Putamen (tissue), 1 donor: ENCODE data around the gene FZD7.

Source experiments
- DNase-seq: peaks from one replicate; pipeline ENCODE4 v3.0.0-alpha.2; 2016; ENCODE audit warnings: low spot score

FZD7 gene

GRCh38 chr2:202033317-202034248, at the start of gene FZD7:
Gene FZD7 (plus strand): TSS chr2:202033855. CDS start chr2:202034648, 793 bp downstream.
- DNase-seq: peak; percentile 79

GRCh38 chr2:201984333-201984732, 49.3 kb upstream of the FZD7 start:
- DNase-seq: no peak

- DNase-seq: peak; percentile 84
These were observed 48.7 kb upstream of the FZD7 start for GRCh38 chr2:201984800-201985525.

GRCh38 chr2:201985728-201986462, 47.8 kb upstream of the FZD7 start:
- DNase-seq: no peak

- DNase-seq: no peak
These were observed 47.3 kb upstream of the FZD7 start for GRCh38 chr2:201986463-201986735.

GRCh38 chr2:201987426-201987825, 46.2 kb upstream of the FZD7 start:
- DNase-seq: no peak

- DNase-seq: no peak
These were observed 43.6 kb upstream of the FZD7 start for GRCh38 chr2:201990069-201990468.

GRCh38 chr2:201992960-201993359, 40.7 kb upstream of the FZD7 start:
- DNase-seq: no peak

GRCh38 chr2:201994973-201995638, 38.5 kb upstream of the FZD7 start:
- no peak for DNase-seq

GRCh38 chr2:201996006-201996405, 37.6 kb upstream of the FZD7 start:
- no peak for DNase-seq

GRCh38 chr2:201996679-201997314, 36.9 kb upstream of the FZD7 start:
- no peak for DNase-seq

GRCh38 chr2:201999279-201999678, 34.4 kb upstream of the FZD7 start:
- DNase-seq: no peak

GRCh38 chr2:202001826-202002225, 31.8 kb upstream of the FZD7 start:
- DNase-seq: no peak

GRCh38 chr2:202002381-202002780, 31.3 kb upstream of the FZD7 start:
- no peak for DNase-seq

- DNase-seq: no peak
These were observed 28.3 kb upstream of the FZD7 start for GRCh38 chr2:202005272-202005887.

- no peak for DNase-seq
These were observed 27.4 kb upstream of the FZD7 start for GRCh38 chr2:202006301-202006700.

- DNase-seq: no peak
These were observed 26.4 kb upstream of the FZD7 start for GRCh38 chr2:202007015-202007982.

GRCh38 chr2:202007983-202008354, 25.7 kb upstream of the FZD7 start:
- no peak for DNase-seq

GRCh38 chr2:202009019-202009481, 24.6 kb upstream of the FZD7 start:
- no peak for DNase-seq

GRCh38 chr2:202009581-202009980, 24.1 kb upstream of the FZD7 start:
- DNase-seq: no peak
